ENCODE measurements around the gene DISP2. TPM values are rescaled to one million over a fixed set of nuclear protein-coding genes. Genes with fewer than 3 reads are reported as not detected.
A peak's percentile ranks its signal among the peaks of the same experiment; 100 is the strongest.

Gene DISP2
- total and polyA plus RNA-seq, 8 donors, result 0.15 to 10.1 (median 0.58) TPM; not detected in 1

DNA sequence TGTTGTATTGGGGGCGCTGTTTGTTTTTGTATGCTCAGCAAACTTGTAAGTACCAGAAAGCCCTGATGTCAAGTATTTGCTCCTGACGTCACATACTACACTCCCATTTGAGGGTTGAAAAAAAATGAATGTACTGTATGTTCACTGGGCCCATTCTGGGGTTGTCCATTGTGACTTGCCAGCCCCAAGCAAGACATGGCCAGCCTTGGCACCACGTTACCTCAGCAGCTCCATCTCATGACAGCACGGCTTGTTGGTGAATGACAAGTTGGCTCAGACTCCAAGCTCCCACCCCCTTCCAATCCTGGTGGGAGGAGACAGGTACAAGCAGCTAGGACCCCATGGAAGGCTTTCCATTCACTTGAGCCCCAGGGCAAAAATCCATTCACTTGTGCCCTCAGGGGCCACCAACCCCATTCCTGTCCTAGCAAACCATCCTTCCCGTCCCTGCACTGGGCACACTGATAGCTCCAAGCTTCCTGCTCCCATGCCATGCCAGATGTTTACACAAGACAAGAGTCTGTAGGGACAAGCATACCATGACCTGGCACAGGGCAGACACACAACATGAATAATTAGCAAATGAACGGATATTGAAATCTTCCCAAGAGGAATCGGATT is 5.6 kb upstream of the DISP2 start:
- peak overlapping the region in 1 of 4 donors; percentile 32 for H3K4me3 ChIP-seq
- H3K9me3 ChIP-seq, result no peaks in the 10 kb centered on the region
- H3K4me1 ChIP-seq, result peaks cover 7 to 25% (median 22%) of the 10 kb centered on the region in 4 donors
- no peaks in the 10 kb centered on the region for H3K27me3 ChIP-seq
- TF ChIP-seq POLR2A (IDR thresholded peaks at IDR 0.05), result no peak
- TF ChIP-seq, protein P1, sequence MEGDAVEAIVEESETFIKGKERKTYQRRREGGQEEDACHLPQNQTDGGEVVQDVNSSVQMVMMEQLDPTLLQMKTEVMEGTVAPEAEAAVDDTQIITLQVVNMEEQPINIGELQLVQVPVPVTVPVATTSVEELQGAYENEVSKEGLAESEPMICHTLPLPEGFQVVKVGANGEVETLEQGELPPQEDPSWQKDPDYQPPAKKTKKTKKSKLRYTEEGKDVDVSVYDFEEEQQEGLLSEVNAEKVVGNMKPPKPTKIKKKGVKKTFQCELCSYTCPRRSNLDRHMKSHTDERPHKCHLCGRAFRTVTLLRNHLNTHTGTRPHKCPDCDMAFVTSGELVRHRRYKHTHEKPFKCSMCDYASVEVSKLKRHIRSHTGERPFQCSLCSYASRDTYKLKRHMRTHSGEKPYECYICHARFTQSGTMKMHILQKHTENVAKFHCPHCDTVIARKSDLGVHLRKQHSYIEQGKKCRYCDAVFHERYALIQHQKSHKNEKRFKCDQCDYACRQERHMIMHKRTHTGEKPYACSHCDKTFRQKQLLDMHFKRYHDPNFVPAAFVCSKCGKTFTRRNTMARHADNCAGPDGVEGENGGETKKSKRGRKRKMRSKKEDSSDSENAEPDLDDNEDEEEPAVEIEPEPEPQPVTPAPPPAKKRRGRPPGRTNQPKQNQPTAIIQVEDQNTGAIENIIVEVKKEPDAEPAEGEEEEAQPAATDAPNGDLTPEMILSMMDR (IDR thresholded peaks at IDR 0.05), result no peak
- no peak for TF ChIP-seq POLR2AphosphoS5 (IDR thresholded peaks at IDR 0.05)
- no peak for TF ChIP-seq EP300 (IDR thresholded peaks at IDR 0.05)
- intact Hi-C loops (cut with DNase I; ENCODE audit: low total_unique reads), result no loop called here
- peak overlapping the region in 1 of 5 donors; percentile 10 for H3K27ac ChIP-seq
- 62 to 73% (median 66%) methylated on average over 7 of the region's 7 CpGs for WGBS, 5 donors
- DNase-seq, result no peak
- H3K36me3 ChIP-seq, result no peaks in the 10 kb centered on the region

DNA sequence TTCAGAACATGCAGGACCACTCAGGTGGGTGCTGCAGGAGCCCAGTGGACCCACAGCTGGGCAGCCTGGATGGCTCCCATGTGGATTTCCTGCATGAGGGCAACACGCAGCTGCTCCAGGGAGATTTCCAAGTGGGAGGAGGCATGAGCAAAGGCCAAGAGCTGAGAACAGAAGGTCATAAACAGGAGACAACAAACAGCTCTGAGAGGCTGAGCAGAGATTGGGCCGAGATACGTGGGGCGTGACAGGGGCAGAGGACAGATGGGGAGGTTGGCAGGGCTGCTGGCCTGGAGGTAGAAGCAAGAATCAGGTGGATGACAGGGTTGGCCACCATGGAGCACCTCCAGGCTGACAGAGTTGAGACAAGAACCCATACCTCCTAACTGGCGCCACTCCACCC is 4.3 kb upstream of the DISP2 start:
- intact Hi-C loops (cut with DNase I; ENCODE audit: low total_unique reads), result no loop called here
- H3K9me3 ChIP-seq, result no peaks in the 10 kb centered on the region
- 39 to 59% (median 49%) methylated on average over 5 of the region's 5 CpGs for WGBS, 5 donors
- peaks cover 0 to 6% (median 2%) of the 10 kb centered on the region in 3 donors for H3K27me3 ChIP-seq
- no peak for TF ChIP-seq POLR2A (IDR thresholded peaks at IDR 0.05)
- TF ChIP-seq, protein P1 (IDR thresholded peaks at IDR 0.05), result no peak
- no peak for TF ChIP-seq EP300 (IDR thresholded peaks at IDR 0.05)
- TF ChIP-seq POLR2AphosphoS5 (IDR thresholded peaks at IDR 0.05), result peak in 1 of 3 donors; percentile 21
- peak in 1 of 2 donors; percentile 60 for DNase-seq
- H3K4me1 ChIP-seq, result peaks cover 17 to 31% (median 30%) of the 10 kb centered on the region in 4 donors
- no peak overlapping the region for H3K27ac ChIP-seq
- H3K36me3 ChIP-seq, result no peaks in the 10 kb centered on the region
- H3K4me3 ChIP-seq, result peak overlapping the region in 1 of 4 donors; percentile 19

DNA sequence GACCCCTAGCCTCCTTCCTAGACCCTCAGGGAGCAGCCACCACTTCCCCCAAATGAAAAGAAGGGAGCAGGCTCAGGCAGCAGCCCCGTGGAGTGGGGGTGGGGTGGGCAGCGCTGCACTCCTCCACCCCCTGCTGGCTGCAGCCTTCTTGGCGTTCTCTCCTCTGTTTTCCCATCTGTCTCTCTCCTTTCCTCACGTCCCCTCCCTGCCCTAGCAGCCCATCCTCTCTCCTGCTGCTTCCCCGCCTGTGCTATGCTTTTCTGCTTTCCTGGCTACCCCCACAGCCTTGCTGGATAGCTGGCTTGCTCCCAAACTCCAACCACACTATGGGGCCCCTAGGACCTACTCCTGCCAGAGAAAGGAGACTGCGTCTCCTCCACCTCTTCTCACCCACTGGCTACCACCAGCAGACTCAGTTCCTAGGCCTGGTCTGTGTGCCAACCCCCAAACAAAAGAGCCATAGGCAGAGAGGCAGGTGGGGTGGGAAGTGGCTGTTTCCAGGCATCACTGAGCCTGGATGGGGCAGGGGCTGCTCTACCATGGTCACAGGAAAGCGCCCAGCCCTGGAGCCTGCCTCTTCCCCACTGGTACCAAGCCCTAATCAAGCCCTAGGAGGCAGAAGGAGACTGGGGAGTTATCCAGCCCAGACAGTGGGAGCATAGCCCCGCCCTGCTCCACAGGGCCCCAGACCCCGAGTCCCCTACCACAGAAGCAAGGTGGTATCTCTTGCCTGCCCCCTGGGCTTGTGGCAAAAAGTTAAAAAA is 3.4 kb upstream of the DISP2 start:
- Histone ChIP-seq H3K4me1 (peaks cover 19 to 34% (median 32%) of the 10 kb centered on the region in 4 donors), H3K27ac (no peak overlapping the region), H3K4me3 (no peak overlapping the region), H3K9me3 (no peaks in the 10 kb centered on the region), H3K36me3 (no peaks in the 10 kb centered on the region), H3K27me3 (peaks cover 0 to 10% (median 3%) of the 10 kb centered on the region in 3 donors)
- whole genome bisulfite sequencing, 5 donors, result 38 to 44% (median 43%) methylated on average over 9 of the region's 9 CpGs
- DNase-seq, result peak in 1 of 2 donors; percentile 82
- intact Hi-C loops (cut with DNase I; ENCODE audit: low total_unique reads), result no loop called here
- TF ChIP-seq, protein P1 (IDR thresholded peaks at IDR 0.05), result peak in 2 of 7 experiments; percentile 18 to 29
- TF ChIP-seq POLR2AphosphoS5 (IDR thresholded peaks at IDR 0.05), result no peak

DNA sequence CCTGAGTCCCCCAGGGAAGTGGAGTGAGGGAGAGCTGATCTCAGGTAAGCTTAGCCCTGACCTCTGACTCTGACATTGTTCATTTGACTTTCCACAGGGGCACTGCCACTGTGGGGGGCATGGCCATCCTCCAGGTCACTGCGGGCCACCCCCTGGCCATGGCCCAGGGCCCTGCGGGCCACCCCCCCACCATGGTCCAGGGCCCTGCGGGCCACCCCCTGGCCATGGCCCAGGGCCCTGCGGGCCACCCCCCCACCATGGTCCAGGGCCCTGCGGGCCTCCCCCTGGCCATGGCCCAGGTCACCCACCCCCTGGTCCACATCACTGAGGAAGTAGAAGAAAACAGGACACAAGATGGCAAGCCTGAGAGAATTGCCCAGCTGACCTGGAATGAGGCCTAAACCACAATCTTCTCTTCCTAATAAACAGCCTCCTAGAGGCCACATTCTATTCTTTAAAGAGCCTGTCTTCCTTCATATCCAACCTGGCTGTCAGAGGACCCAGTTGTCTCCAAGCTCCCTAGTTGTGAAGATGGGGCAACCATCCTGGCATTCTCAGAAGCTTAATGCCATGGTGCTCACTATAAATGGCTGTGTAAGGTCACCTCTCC is 1.9 kb upstream of the DISP2 start:
- intact Hi-C loops (cut with DNase I; ENCODE audit: low total_unique reads), result no loop called here
- H3K9me3 ChIP-seq, result no peaks in the 10 kb centered on the region
- no peak overlapping the region for H3K4me3 ChIP-seq
- H3K27ac ChIP-seq, result no peak overlapping the region
- DNase-seq, result no peak
- H3K27me3 ChIP-seq, result peaks cover 0 to 10% (median 3%) of the 10 kb centered on the region in 3 donors
- WGBS, 5 donors, result 75 to 93% (median 83%) methylated on average over 5 of the region's 5 CpGs; no CpG with 5 or more reads in 1 of the 5 donors
- TF ChIP-seq POLR2A (IDR thresholded peaks at IDR 0.05) (no peak), POLR2AphosphoS5 (IDR thresholded peaks at IDR 0.05) (no peak), EP300 (IDR thresholded peaks at IDR 0.05) (no peak)
- TF ChIP-seq, protein P1 (IDR thresholded peaks at IDR 0.05), result no peak
- H3K4me1 ChIP-seq, result peaks cover 19 to 34% (median 29%) of the 10 kb centered on the region in 4 donors
- H3K36me3 ChIP-seq, result no peaks in the 10 kb centered on the region
